Right ventricle myocardium superior (tissue), 1 donor: Measurements from ENCODE around the gene NPHP4. TPM values are rescaled to one million over a fixed set of nuclear protein-coding genes. Genes with fewer than 3 reads are reported as not detected.
"Not testable (repeated sequence)": the region's sequence is repeated elsewhere in the genome, so short reads cannot be mapped to it uniquely, and the experiment has no call there.

Source experiments
- ATAC-seq: fragments of 200-7000 bp; cut with Tn5 transposase; one replicate; pipeline ENCODE4 v1.9.1; 2020; ENCODE audit warnings: mild to moderate bottlenecking; ENCODE audit not compliant: poor library complexity
- DNase-seq: peaks from one replicate; pipeline ENCODE4 v3.0.0-alpha.2; 2020
- intact Hi-C: fragments of 100-400 bp; cut with DNase I; formaldehyde crosslinking; loops from one replicate; pipeline ENCODE4 v1.11.2; 2022
- total RNA-seq: library from RNA; stranded (reverse); fragmentation: NEBNext Ultra II Directional; extraction: Animal tissue kit (Norgen Biotek cat#: 25700); gene quantifications from one replicate; pipeline ENCODE4 v1.2.1, GENCODE V29; 2021
- donor health status: DM: no; HTN: yes; CAD: no; lungs with severe emphysema.

NPHP4 gene
- total RNA-seq, 1 donor from 2014 or later, result 4.3 TPM

- DNase-seq, result peak; percentile 93
- peak; percentile 94 for ATAC-seq
- intact Hi-C loops, result no loop called here
These were observed 34.0 kb upstream of the NPHP4 start for GRCh38 chr1:6026095-6026809.

GRCh38 chr1:6025269-6026094 is 33.3 kb upstream of the NPHP4 start:
- ATAC-seq, result peak; percentile 27
- intact Hi-C loops, result no loop called here
- DNase-seq, result no peak

- no peak for DNase-seq
- no peak for ATAC-seq
- intact Hi-C loops, result no loop called here
These were observed 32.2 kb upstream of the NPHP4 start for GRCh38 chr1:6024376-6024775.

- ATAC-seq (no peak), DNase-seq (no peak)
- intact Hi-C loops, result no loop called here
These were observed 31.1 kb upstream of the NPHP4 start for GRCh38 chr1:6023346-6023745.

GRCh38 chr1:6022193-6022592 is 30.0 kb upstream of the NPHP4 start:
- no peak for ATAC-seq
- no peak for DNase-seq
- intact Hi-C loops, result no loop called here

GRCh38 chr1:6019166-6019845 is 27.1 kb upstream of the NPHP4 start:
- DNase-seq (no peak), ATAC-seq (no peak)
- intact Hi-C loops, result no loop called here

GRCh38 chr1:6017654-6018053 is 25.4 kb upstream of the NPHP4 start:
- intact Hi-C loops, ATAC-seq, DNase-seq: not testable (repeated sequence)

- no peak for ATAC-seq
- DNase-seq, result no peak
- intact Hi-C loops, result no loop called here
These were observed 24.1 kb upstream of the NPHP4 start for GRCh38 chr1:6016191-6016865.

GRCh38 chr1:6014130-6014999 is 22.1 kb upstream of the NPHP4 start:
- peak; percentile 74 for ATAC-seq
- intact Hi-C loops, result no loop called here
- DNase-seq, result peak; percentile 79

GRCh38 chr1:6013491-6013890 is 21.3 kb upstream of the NPHP4 start:
- ATAC-seq, result peak; percentile 5
- intact Hi-C loops, result no loop called here
- peak; percentile 24 for DNase-seq

GRCh38 chr1:6012529-6013318 is 20.5 kb upstream of the NPHP4 start:
- ATAC-seq (peak; percentile 38), DNase-seq (peak; percentile 52)

GRCh38 chr1:6011946-6012258 is 19.7 kb upstream of the NPHP4 start:
- intact Hi-C loops, result no loop called here
- no peak for ATAC-seq
- no peak for DNase-seq

More at GRCh38 chr1:6012529-6013318, 20.5 kb upstream of the NPHP4 start:
- intact Hi-C loops, result no loop called here

- ATAC-seq, result no peak
- peak; percentile 29 for DNase-seq
These were observed 19.1 kb upstream of the NPHP4 start for GRCh38 chr1:6011161-6011945.

GRCh38 chr1:6010554-6010953 is 18.3 kb upstream of the NPHP4 start:
- DNase-seq (peak; percentile 14), ATAC-seq (no peak)
- intact Hi-C loops, result no loop called here

More at GRCh38 chr1:6011161-6011945, 19.1 kb upstream of the NPHP4 start:
- intact Hi-C loops, result no loop called here

- DNase-seq, result peak; percentile 21
- intact Hi-C loops, result no loop called here
These were observed 17.2 kb upstream of the NPHP4 start for GRCh38 chr1:6009120-6010040.

GRCh38 chr1:6008696-6009095 is 16.5 kb upstream of the NPHP4 start:
- DNase-seq (peak; percentile 13), ATAC-seq (no peak)
- intact Hi-C loops, result no loop called here

More at GRCh38 chr1:6009120-6010040, 17.2 kb upstream of the NPHP4 start:
- ATAC-seq, result no peak
